HG03159 (cell line): ENCODE measurements around the gene LRIF1.
"Not testable (repeated sequence)": the region's sequence is repeated elsewhere in the genome, so short reads cannot be mapped to it uniquely, and the experiment has no call there.

Experiments used
- ATAC-seq: cut with Tn5 transposase; IDR thresholded peaks from one replicate; pipeline ENCODE4 v1.9.1; 2021; ENCODE audit warnings: mild to moderate bottlenecking, moderate library complexity; ENCODE audit not compliant: unreplicated experiment

The LRIF1 gene

GRCh38 chr1:110952031-110952430 lies 11.7 kb downstream of the LRIF1 start:
- ATAC-seq = no peak

- ATAC-seq = no peak
Observed at GRCh38 chr1:110951161-110951560, 12.6 kb downstream of the LRIF1 start.

DNA sequence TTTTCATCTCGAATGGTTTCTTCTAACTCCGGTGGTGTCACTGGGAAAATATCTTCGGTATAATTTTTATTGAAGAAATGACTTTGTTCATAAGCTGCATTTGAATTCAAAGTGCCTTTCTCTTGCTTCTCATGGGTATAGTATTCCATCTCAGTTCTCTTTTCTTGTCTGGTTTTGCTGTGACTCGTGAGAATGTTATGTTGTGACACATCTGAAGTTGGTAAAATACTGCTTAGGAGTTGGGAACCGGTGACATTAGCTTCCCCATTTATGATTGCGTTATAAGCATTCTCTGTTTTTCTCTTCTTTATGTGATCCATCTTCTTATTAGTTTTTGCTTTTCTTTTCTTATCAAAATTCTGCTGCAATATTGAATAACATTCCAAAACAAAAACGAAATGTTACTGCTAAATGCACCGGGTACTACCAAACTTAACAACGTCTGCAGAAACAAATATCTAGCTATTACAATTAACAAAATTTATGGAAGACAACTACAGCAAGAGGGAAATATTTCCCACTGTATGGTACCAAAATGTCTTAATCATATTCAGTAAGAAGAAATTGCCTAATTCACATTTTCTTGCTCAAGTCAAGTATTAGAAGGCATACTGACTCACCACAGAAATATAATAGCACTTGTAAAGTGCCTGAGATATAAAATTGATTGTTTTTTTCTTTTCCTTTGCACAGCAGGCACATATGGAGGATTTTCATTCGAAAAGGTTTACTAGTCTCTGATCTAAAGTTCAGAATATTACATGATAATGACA lies 15.5 kb downstream of the LRIF1 start:
- ATAC-seq = no peak

DNA sequence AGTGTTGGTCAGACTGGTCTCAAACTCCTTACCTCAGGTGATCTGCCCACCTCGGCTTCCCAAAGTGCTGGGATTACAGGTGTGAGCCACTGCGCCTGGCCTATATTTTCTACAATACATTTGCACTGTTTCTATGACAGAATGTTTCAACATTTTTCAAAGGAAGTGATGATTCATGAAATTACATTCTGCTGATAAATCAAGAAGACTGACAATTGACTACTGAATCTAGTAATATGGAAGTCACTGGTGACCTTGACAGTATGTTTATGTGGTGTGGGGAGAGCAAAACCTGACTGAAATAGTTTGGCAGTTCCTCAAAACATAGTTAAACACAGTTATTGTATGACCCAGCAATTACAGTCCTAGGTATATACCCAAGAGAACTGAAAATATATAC lies 18.1 kb downstream of the LRIF1 start:
- no peak for ATAC-seq

- ATAC-seq = no peak
Observed at GRCh38 chr1:110944806-110945205, 18.9 kb downstream of the LRIF1 start.

DNA sequence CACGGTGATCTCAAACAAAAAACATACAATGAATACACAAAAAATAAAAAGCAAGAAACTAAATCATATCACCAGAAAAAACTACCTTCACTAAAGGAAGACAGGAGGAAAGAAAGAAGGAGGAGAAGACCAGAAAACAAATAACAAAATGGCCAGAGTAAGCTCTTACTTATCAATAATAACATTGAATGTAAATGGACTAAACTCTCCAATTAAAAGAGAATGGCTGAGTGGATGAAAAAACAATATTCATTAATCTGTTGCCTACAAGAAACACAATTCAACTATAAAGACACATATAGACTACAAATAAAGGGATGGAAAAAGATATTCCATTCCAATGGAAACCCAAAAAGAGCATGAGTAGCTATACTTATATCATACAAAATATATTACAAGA lies 27.2 kb downstream of the LRIF1 start:
- ATAC-seq = no peak

- ATAC-seq = not testable (repeated sequence)
Observed at GRCh38 chr1:110931097-110931496, 32.6 kb downstream of the LRIF1 start.

- ATAC-seq = no peak
Observed at GRCh38 chr1:110928904-110929303, 34.8 kb downstream of the LRIF1 start.

DNA sequence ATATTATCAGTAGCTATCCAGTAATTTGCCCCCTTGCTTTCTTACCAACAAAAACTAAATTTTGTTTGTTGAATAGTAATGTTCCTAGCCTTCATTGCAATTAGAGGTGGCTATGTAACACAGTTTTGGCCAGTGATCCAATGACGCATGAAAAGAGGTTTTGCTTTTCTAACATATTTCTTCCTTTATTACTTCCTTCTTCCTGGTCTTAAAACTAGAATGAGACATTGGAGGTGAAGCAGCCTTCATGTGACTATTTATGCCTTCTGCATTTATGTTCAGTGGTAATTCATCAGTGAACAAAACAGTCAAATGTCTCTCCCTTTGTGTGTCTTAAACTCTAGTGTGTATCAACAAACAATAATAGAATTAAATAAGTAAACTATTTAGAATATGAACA lies 35.5 kb downstream of the LRIF1 start:
- ATAC-seq = no peak

DNA sequence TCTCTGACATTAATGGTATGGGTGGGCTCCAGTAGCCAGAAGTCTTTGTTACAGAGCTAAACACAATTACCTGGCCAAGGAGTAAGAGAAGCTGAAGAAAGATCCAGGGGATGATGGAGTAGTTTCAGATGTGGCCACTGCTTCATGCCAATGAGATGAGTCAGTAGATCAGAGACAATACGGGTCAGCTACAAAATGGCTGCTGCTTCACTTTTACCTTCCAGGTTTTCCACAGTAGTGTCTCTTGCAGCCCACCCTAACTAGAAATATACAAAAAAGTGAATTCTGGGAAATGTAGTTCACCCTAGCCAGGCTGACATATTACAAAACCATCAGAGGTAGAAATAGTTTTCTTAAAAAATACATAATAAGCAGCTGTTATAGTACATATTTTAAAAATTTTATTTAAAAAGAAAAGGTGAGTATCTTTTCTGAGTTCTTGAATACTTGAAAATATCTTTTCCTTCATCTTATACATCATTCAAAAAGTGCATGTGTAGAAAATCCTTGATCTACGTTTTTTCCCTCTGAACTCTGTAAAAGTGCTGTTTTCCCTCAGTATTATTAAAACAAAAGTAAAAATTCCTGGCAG lies 36.1 kb downstream of the LRIF1 start:
- ATAC-seq = no peak

DNA sequence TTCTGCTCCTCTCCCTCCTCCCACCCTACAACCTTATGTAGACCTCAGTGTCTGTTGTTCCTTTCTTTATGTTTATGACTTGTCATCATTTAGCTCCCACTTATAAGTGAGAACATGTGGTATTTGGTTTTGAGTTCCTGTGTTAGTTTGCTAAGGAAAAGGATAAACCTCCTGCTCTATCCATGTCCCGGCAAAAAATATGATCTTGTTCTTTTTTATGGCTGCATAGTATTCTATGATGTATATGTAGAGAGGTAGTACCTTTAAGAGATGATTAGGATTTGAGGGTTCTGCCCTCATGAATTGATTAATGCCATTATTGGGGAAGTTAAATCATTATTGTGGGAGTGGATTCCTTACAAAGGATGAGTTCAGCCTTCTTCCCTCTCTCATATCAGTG lies 41.8 kb downstream of the LRIF1 start:
- ATAC-seq = no peak

DNA sequence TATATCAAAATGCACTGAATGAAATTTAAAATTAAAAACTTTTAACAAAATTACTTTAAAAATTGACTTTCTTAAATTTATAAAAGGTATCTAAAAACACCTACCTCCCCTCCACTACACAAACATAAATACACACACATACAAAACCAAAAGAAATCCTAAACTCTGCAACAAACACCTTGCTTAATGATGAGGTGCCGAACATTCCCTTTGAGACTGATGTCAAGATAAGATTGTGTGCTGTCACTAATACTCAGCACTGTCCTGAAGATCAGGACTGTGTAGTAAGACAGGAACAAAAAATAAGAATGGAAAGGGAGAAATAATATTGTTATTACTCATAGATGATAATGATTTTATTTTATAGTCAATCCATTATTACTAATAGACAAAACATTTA lies 45.7 kb downstream of the LRIF1 start:
- ATAC-seq = no peak

- no peak for ATAC-seq
Observed at GRCh38 chr1:110916669-110917306, 46.9 kb downstream of the LRIF1 start.

- no peak for ATAC-seq
Observed at GRCh38 chr1:110916274-110916668, 47.5 kb downstream of the LRIF1 start.

GRCh38 chr1:110915804-110916203 lies 47.9 kb downstream of the LRIF1 start:
- no peak for ATAC-seq

DNA sequence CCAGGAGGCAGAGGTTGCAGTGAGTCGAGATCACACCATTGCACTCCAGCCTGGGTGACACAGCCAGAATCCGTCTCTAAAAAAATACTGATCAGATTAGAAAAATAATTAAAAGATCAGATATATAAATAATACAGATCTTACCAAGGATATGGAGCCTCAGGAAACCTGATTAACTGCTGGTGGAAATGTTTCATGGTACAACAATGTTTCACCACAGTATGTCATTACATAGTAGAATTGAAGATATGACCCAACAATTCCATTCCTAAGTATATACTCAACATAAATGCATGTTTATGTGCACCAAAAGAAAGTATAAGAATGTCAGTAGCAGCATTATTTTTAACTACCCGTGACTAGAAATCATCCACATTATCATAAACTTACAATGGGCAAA lies 49.0 kb downstream of the LRIF1 start:
- ATAC-seq = no peak

- ATAC-seq = no peak
Observed at GRCh38 chr1:110912784-110913183, 50.9 kb downstream of the LRIF1 start.

- ATAC-seq = no peak
Observed at GRCh38 chr1:110903853-110904500, 59.7 kb downstream of the LRIF1 start.

- ATAC-seq = no peak
Observed at GRCh38 chr1:110902820-110903463, 60.8 kb downstream of the LRIF1 start.

- ATAC-seq = no peak
Observed at GRCh38 chr1:110899458-110899843, 64.3 kb downstream of the LRIF1 start.

DNA sequence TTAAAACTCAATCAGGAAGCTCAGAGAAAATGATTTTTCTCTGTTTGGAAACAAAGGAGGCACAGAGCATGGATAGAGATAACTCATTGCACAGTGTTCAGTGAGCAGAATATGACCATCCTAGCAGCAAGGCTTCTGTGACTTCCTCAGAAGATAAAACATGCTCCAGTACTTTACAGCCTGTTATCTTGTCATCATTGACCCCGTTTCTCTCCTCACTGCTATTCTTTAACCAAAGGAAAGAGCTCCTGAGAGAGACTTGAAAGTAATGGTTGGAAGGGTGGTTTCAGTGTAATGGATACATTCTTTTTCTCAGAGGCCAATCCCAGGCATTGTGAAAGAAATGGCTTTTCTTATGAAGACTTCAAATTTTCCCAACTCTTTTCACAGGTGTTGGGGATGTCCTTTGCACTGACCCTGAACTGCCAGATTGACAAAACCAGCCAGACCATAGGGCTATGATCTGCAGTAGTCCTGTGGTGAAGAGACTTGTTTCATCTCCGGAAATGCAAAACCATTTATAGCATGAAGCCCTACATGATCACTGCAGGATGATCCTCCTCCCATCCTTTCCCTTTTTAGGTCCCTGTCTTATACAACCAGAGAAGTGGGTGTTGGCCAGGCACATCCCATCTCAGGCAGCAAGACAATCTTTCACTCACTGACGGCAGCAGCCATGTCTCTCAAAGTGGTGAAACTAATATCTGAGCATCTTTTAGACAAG lies 64.8 kb downstream of the LRIF1 start:
- ATAC-seq = no peak
